ENCODE results near the gene CCDC57. TPM values are rescaled to one million over a fixed set of nuclear protein-coding genes. Genes with fewer than 3 reads are reported as not detected.

CCDC57 gene
- total RNA-seq, 2 donors from 2014 or later = 19.4 to 58.1 TPM

- Histone ChIP-seq H3K36me3 (no peaks in the 10 kb centered on the region), H3K4me3 (peak overlapping the region; percentile 91), H3K27ac (peak overlapping the region; percentile 71 to 74), H3K27me3 (replicated peaks; ENCODE audit: insufficient read depth) (no peaks in the 10 kb centered on the region), H3K4me1 (ENCODE audit: control insufficient read depth in 1 of 2, low read depth in 2 of 2) (peaks cover 17 to 40% of the 10 kb centered on the region in 2 donors), H3K9me3 (no peaks in the 10 kb centered on the region)
- TF ChIP-seq CTCF (IDR thresholded peaks at IDR 0.05) = no peak
- DNase-seq (ENCODE audit: low spot score) (no peak), ATAC-seq (ENCODE audit: insufficient number of reproducible peaks, low FRiP score, low read depth) (no peak)
Measured at GRCh38 chr17:82227629-82228277, 15.1 kb upstream of the CCDC57 start.

GRCh38 chr17:82226809-82227628, 14.4 kb upstream of the CCDC57 start:
- H3K27ac ChIP-seq = no peak overlapping the region
- no peaks in the 10 kb centered on the region for H3K27me3 ChIP-seq (replicated peaks; ENCODE audit: insufficient read depth)
- H3K36me3 ChIP-seq = no peaks in the 10 kb centered on the region
- DNase-seq (ENCODE audit: low spot score) (no peak), ATAC-seq (ENCODE audit: insufficient number of reproducible peaks, low FRiP score, low read depth) (no peak)
- no peak overlapping the region for H3K4me3 ChIP-seq
- H3K9me3 ChIP-seq = no peaks in the 10 kb centered on the region
- peaks cover 12 to 35% of the 10 kb centered on the region in 2 donors for H3K4me1 ChIP-seq (ENCODE audit: control insufficient read depth in 1 of 2, low read depth in 2 of 2)
- no peak for TF ChIP-seq CTCF (IDR thresholded peaks at IDR 0.05)

- DNase-seq (ENCODE audit: low spot score) (no peak), ATAC-seq (ENCODE audit: insufficient number of reproducible peaks, low FRiP score, low read depth) (no peak)
Measured at GRCh38 chr17:82226146-82226808, 13.6 kb upstream of the CCDC57 start.

GRCh38 chr17:82225368-82226029, 12.9 kb upstream of the CCDC57 start:
- Histone ChIP-seq H3K27me3 (replicated peaks; ENCODE audit: insufficient read depth) (no peaks in the 10 kb centered on the region), H3K9me3 (no peaks in the 10 kb centered on the region), H3K4me3 (no peak overlapping the region), H3K36me3 (no peaks in the 10 kb centered on the region), H3K27ac (no peak overlapping the region), H3K4me1 (ENCODE audit: control insufficient read depth in 1 of 2, low read depth in 2 of 2) (peaks cover under 1 to 21% of the 10 kb centered on the region in 2 donors)
- no peak for TF ChIP-seq CTCF (IDR thresholded peaks at IDR 0.05)
- no peak for ATAC-seq (ENCODE audit: insufficient number of reproducible peaks, low FRiP score, low read depth)
- no peak for DNase-seq (ENCODE audit: low spot score)

More at GRCh38 chr17:82226146-82226808, 13.6 kb upstream of the CCDC57 start:
- Histone ChIP-seq H3K36me3 (no peaks in the 10 kb centered on the region), H3K27me3 (replicated peaks; ENCODE audit: insufficient read depth) (no peaks in the 10 kb centered on the region), H3K4me3 (no peak overlapping the region), H3K4me1 (ENCODE audit: control insufficient read depth in 1 of 2, low read depth in 2 of 2) (peaks cover 4 to 28% of the 10 kb centered on the region in 2 donors), H3K27ac (no peak overlapping the region), H3K9me3 (no peaks in the 10 kb centered on the region)
- no peak for TF ChIP-seq CTCF (IDR thresholded peaks at IDR 0.05)
